ENCODE results near the gene OBP2A. TPM values are rescaled to one million over a fixed set of nuclear protein-coding genes. Genes with fewer than 3 reads are reported as not detected.

Gene OBP2A
- total RNA-seq, 1 experiment from 2014 or later, result not detected

- TF ChIP-seq, protein P1, sequence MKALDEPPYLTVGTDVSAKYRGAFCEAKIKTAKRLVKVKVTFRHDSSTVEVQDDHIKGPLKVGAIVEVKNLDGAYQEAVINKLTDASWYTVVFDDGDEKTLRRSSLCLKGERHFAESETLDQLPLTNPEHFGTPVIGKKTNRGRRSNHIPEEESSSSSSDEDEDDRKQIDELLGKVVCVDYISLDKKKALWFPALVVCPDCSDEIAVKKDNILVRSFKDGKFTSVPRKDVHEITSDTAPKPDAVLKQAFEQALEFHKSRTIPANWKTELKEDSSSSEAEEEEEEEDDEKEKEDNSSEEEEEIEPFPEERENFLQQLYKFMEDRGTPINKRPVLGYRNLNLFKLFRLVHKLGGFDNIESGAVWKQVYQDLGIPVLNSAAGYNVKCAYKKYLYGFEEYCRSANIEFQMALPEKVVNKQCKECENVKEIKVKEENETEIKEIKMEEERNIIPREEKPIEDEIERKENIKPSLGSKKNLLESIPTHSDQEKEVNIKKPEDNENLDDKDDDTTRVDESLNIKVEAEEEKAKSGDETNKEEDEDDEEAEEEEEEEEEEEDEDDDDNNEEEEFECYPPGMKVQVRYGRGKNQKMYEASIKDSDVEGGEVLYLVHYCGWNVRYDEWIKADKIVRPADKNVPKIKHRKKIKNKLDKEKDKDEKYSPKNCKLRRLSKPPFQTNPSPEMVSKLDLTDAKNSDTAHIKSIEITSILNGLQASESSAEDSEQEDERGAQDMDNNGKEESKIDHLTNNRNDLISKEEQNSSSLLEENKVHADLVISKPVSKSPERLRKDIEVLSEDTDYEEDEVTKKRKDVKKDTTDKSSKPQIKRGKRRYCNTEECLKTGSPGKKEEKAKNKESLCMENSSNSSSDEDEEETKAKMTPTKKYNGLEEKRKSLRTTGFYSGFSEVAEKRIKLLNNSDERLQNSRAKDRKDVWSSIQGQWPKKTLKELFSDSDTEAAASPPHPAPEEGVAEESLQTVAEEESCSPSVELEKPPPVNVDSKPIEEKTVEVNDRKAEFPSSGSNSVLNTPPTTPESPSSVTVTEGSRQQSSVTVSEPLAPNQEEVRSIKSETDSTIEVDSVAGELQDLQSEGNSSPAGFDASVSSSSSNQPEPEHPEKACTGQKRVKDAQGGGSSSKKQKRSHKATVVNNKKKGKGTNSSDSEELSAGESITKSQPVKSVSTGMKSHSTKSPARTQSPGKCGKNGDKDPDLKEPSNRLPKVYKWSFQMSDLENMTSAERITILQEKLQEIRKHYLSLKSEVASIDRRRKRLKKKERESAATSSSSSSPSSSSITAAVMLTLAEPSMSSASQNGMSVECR (CRISPR knock-in tag; IDR thresholded peaks at IDR 0.05; ENCODE audit: borderline replicate concordance), result no peak
- TF ChIP-seq CREB1 (CRISPR knock-in tag; IDR thresholded peaks at IDR 0.05) (no peak), ZNF512 (CRISPR knock-in tag; IDR thresholded peaks at IDR 0.05; ENCODE audit: borderline replicate concordance) (no peak), ZNF317 (CRISPR knock-in tag; IDR thresholded peaks at IDR 0.05; ENCODE audit: borderline replicate concordance, low read depth) (no peak), ZNF396 (CRISPR knock-in tag; IDR thresholded peaks at IDR 0.05; ENCODE audit: borderline replicate concordance) (no peak), ZBTB43 (CRISPR knock-in tag; IDR thresholded peaks at IDR 0.05) (no peak), NR1H2 (CRISPR knock-in tag; IDR thresholded peaks at IDR 0.05) (no peak), ZNF532 (CRISPR knock-in tag; IDR thresholded peaks at IDR 0.05; ENCODE audit: borderline replicate concordance) (no peak), ZNF232 (CRISPR knock-in tag; IDR thresholded peaks at IDR 0.05) (no peak), JAZF1 (CRISPR knock-in tag; IDR thresholded peaks at IDR 0.05) (no peak), MAX (CRISPR knock-in tag; IDR thresholded peaks at IDR 0.05) (no peak), ZNF671 (CRISPR knock-in tag; IDR thresholded peaks at IDR 0.05) (no peak)
- TF ChIP-seq, protein P2, sequence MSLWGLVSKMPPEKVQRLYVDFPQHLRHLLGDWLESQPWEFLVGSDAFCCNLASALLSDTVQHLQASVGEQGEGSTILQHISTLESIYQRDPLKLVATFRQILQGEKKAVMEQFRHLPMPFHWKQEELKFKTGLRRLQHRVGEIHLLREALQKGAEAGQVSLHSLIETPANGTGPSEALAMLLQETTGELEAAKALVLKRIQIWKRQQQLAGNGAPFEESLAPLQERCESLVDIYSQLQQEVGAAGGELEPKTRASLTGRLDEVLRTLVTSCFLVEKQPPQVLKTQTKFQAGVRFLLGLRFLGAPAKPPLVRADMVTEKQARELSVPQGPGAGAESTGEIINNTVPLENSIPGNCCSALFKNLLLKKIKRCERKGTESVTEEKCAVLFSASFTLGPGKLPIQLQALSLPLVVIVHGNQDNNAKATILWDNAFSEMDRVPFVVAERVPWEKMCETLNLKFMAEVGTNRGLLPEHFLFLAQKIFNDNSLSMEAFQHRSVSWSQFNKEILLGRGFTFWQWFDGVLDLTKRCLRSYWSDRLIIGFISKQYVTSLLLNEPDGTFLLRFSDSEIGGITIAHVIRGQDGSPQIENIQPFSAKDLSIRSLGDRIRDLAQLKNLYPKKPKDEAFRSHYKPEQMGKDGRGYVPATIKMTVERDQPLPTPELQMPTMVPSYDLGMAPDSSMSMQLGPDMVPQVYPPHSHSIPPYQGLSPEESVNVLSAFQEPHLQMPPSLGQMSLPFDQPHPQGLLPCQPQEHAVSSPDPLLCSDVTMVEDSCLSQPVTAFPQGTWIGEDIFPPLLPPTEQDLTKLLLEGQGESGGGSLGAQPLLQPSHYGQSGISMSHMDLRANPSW (CRISPR knock-in tag; conservative IDR thresholded peaks at IDR 0.05; ENCODE audit: low read depth), result no peak
Observed at GRCh38 chr9:135586601-135587109, 40.7 kb downstream of the OBP2A start (continued).

All from WTC11 (cell line).